Measurements from ENCODE around the gene EEF2K.

EEF2K gene

GRCh38 chr16:22253272-22253671, 47.2 kb downstream of the EEF2K start:
- DNase-seq, result no peak

- DNase-seq, result no peak
Observed at GRCh38 chr16:22255335-22255734, 49.3 kb downstream of the EEF2K start.

DNA sequence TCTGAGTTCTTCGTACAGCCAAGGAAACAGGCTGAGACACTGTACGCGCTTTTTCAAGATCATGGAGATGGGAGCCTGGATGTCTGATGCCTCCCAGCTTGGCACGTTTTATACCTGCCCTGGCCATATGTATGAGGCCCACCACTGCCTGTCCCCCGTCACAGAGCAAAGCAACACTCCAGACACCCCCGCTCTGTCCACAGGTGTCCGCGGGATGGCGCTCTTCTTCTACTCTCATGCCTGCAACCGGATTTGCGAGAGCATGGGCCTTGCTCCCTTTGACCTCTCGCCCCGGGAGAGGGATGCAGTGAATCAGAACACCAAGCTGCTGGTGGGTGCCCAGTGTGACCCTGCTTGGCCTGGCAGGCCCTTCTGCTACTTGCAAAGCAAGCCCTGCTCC, 51.4 kb downstream of the EEF2K start:
- DNase-seq, result no peak

DNA sequence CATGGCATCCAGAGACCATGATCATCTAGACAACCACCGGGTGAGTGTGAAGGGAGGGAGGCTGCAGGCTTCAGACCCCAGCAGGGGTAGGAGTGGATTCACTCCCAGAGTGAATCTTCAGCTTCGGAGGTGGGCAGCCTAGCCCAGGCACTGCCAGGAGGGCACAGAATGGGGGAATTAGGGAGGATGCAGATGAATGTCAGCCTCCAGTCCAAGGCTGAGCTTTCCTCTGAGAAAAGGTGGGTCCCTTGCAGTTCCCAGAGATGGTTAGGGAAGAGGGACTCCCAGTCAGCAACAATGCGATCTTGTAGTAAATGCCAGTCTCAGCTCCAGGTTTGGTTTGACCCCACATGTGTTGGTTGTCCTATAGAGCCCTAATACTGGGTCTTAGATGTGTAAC, 54.4 kb downstream of the EEF2K start:
- DNase-seq, result no peak

- DNase-seq, result no peak
Observed at GRCh38 chr16:22262460-22262859, 56.4 kb downstream of the EEF2K start.

- no peak for DNase-seq
Observed at GRCh38 chr16:22264786-22265185, 58.7 kb downstream of the EEF2K start.

GRCh38 chr16:22265351-22265750, 59.3 kb downstream of the EEF2K start:
- no peak for DNase-seq

DNA sequence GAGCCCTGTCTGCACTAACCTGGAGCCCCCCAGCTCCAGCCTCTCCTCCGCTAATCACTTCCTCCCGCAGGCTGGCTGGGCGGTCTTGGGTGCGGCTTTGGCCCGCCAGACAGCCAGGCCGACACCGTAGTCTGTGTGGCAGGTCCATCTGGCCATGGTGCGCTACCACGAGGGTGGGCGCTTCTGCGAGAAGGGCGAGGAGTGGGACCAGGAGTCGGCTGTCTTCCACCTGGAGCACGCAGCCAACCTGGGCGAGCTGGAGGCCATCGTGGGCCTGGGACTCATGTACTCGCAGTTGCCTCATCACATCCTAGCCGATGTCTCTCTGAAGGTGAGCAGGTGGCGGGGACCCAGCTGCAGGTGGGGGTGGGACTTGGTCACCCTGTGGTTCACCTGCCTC, 60.5 kb downstream of the EEF2K start:
- DNase-seq, result no peak

- no peak for DNase-seq
Observed at GRCh38 chr16:22267764-22268163, 61.7 kb downstream of the EEF2K start.

- DNase-seq, result no peak
Observed at GRCh38 chr16:22270525-22270924, 64.4 kb downstream of the EEF2K start.

DNA sequence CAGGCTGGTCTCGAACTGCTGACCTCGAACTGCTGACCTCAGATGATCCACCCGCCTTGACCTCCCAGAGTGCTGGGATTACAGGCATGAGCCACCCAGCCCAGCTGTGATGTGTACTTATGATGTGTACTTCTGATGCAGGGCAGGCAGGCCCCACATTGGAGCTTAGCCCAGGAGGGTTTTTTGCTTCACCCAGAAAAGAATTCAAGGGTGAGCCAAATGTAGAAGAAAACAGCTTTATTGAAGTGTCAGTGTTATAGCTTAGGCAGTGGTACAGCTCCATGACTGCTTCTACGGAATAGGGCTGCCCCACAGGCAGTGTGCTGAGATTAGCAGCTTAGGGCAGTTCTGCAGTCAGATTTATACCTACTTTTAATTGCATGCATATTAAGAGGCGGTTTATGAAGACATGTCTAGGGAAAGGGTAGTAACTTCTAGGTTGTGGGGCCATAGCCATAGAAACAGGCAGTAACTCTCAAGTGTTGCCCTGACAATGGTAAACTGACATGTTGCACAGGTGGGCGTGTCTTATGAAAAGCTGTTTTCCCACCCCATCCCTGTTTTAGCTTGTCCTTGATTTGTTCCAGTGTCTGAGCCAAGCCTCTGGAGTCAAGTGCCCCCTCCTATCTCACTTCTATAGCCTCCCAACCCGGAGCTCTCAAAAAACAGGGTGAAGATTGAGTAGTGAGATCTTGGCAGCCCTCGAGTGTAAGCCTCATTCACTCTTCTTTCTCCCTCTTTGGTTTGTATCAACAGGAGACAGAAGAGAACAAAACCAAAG, 67.0 kb downstream of the EEF2K start:
- DNase-seq, result no peak

- DNase-seq, result no peak
Observed at GRCh38 chr16:22274916-22275315, 68.8 kb downstream of the EEF2K start.

DNA sequence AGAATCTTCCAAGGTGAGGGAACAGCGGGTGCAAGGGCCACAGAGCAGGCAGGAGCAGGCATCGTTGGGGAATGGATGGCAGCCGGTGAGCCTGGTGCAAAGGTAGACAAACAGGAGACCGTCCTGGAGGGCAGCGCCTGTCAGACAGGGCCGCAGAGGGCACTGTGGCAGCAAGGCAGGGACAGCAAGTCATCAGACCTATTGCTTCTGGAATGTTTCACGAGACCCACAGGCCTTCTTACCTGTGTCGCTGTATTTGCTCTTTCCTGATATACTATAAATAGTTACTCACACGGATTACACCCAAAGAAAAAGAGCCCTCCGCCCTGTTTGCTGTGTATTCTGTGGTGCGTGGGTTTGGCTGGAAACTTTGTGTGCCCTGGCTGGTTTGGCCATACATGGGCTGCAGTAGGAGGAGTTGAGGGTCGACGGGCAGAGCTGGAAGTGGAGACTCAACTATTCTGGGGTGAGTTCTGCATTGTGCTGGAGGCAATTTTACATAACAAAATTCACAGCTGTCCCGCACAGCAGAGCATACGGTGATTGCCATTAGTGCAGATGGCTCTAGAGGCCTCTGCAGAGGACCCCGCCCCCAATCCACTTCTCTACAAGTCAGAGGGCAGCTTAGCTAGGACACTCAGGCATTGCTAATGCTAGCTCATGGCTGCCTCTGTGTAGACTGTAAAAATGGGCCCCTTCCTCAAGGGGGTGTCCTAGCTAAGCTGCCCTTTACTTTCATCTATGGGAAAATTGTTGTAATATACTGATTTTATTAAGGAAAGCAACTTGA, 72.6 kb downstream of the EEF2K start:
- DNase-seq, result no peak

DNA sequence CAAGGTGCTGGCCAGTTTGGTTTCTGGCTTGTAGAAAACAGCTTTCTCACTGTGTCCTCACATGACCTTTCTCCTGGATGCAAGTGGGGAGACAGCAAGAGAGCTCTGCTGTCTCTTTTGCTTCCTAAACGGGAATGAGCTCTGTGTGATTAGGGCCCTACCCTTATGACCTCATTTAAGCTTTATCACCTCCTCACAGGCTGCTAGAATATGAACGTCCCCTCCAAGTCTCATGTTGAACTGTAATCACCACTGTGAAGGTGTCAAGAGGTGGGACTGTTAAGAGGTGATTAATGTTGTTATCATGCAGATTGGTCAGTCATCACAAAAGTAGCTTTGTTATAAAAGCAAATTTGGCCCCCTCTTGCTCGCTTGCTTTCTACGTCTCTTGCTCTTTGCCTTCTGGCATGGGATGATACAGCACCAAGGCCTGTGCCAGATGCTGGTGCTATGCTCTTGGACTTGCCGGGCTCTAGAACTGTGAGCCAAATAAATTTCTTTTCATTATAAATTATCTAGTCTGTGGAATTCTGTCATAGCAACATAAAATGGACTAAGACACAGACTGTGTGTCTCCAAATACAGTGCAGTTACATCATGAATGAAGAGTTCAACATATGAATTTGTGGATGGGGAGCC, 76.3 kb downstream of the EEF2K start:
- no peak for DNase-seq

DNA sequence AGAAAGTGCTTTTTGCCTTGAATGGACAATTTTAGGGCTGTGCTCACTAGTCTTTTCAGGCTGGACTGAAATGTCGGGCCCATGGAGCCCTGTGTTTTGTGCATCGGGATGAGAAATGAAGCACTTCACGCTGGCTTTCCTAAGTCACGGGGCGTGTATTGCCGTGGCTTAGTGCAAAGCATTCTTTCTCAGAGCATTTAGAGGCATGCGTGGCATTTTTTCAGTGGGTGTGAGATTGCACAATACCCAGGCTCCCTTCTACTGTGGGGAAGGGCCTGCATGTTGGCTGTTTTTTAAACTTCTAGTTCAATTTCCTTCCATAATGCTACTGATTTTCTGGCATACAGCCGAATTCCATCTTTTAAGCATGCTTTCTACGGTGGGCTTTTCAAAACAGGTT, 78.6 kb downstream of the EEF2K start:
- DNase-seq, result no peak

DNA sequence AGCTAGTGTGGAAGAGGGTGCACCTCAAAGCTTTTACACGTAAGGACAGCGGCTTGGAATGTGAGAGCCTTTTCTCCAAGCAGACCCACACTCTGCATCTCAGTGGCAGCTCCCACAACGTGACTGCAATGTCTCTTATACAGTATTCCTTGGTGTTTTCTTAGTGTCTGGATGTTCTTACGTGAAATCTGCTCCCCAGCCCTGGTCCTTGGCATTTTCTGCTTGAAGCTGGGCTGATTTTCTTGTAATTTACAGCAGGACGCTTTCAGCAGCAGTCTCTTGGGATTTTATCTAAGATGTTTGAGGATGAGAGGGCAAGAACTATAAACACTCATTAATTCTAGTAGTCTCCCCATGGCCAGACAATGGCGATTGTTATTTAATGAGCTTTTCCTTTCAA, 79.0 kb downstream of the EEF2K start:
- no peak for DNase-seq

DNA sequence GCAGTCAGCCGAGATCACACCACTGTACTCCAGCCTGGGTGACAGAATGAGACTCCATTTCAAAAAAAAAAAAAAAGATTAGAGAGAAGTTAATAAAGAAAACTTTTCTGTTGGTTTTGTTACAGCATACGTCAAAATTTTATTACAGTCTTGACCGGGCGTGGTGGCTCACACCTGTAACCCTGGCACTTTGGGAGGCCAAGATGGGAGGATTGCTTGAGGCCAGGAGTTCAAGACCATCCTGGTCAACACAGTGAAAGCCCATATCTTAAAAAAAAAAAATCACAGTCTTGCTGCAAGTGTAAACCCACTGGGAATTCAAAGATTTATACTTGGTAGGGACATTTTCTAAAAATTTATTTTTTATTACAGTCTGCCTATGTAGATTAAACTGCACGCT, 84.9 kb downstream of the EEF2K start:
- no peak for DNase-seq

DNA sequence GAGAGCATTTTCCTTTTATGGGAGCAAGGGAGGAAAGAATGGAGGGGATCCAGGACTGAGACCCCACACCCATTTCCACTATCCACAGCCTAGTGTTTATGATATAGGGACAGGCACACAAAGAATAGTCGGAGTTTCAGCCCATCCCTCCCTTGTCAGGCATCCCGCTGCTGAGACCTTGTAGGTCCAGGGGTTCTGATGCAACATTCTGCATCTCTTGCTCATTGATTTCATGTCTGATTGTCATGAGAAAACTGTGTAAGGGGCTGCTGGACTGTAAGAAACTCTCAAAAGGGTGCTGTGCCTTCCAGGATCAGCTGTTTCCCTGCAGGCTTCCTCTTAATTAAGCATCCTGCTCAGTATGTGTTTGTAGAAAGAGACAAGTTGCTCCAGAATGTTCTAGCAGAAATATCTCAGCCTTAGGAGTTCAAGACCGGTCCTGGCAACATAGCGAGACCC, 85.8 kb downstream of the EEF2K start:
- DNase-seq, result no peak

DNA sequence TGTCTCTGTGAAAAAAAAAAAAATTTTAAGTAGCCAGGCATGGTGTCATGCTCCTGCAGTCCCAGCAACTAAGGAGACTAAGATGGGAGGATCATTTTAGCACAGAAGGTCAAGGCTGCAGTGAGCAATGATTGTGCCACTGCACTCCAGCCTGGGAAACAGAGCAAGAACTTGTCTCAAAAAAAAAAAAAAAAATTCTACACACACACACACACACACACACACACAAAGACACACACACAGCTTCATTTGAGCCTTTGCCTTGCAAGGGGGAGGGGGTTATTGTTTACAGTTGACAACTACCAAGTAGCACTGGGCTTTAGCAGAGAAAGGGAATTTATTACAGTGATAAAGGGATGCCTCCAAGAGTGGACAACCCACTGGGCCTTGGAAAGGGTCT, 86.2 kb downstream of the EEF2K start:
- no peak for DNase-seq

- DNase-seq, result no peak
Observed at GRCh38 chr16:22293137-22294106, 87.3 kb downstream of the EEF2K start.

GRCh38 chr16:22296225-22297113, 90.4 kb downstream of the EEF2K start:
- DNase-seq, result no peak

All from activated effector memory CD4-positive, alpha-beta T cell treated with anti-CD3 and anti-CD28 coated beads, Interleukin-2, amount 50 U/mL, for 16 hours (primary cell).